HepG2 (cell line): Measurements from ENCODE around the gene CBX6. TPM values are rescaled to one million over a fixed set of nuclear protein-coding genes. Genes with fewer than 3 reads are reported as not detected.

ENCODE experiments used
- CAMTA2 ChIP-seq: sonication (generic); formaldehyde crosslinking; IDR thresholded peaks from 2 replicates; pipeline ENCODE4 v1.4.0; 2020; ENCODE audit warnings: mild to moderate bottlenecking, missing genetic modification reagents, borderline replicate concordance
- ELF3 ChIP-seq: IDR thresholded peaks from 2 replicates; pipeline ENCODE4 v1.6.1; 2016; ENCODE audit warnings: missing genetic modification reagents, missing compliant biosample characterization
- HHEX ChIP-seq: IDR thresholded peaks from 2 replicates; pipeline ENCODE4 v1.6.1; 2016; ENCODE audit warnings: control low read depth
- PHF21A ChIP-seq: sonication (generic); formaldehyde crosslinking; IDR thresholded peaks from 2 replicates; pipeline ENCODE4 v1.5.0; 2020; ENCODE audit warnings: mild to moderate bottlenecking, missing genetic modification reagents
- RXRA ChIP-seq: sonication (generic); formaldehyde crosslinking; IDR thresholded peaks from 2 replicates; pipeline ENCODE4 v1.5.1; 2020; ENCODE audit warnings: missing genetic modification reagents
- RXRB ChIP-seq: IDR thresholded peaks from 2 replicates; pipeline ENCODE4 v1.6.1; 2016; ENCODE audit warnings: borderline replicate concordance, missing genetic modification reagents, missing compliant biosample characterization
- TARDBP ChIP-seq: sonication (generic); formaldehyde crosslinking; IDR thresholded peaks from 2 replicates; pipeline ENCODE4 v1.8.0; 2022; ENCODE audit warnings: mild to moderate bottlenecking, missing genetic modification reagents
- ZNF629 ChIP-seq: sonication (generic); formaldehyde crosslinking; conservative IDR thresholded peaks from 2 replicates; pipeline ENCODE4 v1.5.0; 2020; ENCODE audit warnings: missing genetic modification reagents
- ZNF7 ChIP-seq: IDR thresholded peaks from 2 replicates; pipeline ENCODE4 v1.6.1; 2016; ENCODE audit warnings: missing biosample characterization, missing genetic modification reagents
- ZNF839 ChIP-seq: sonication (generic); formaldehyde crosslinking; IDR thresholded peaks from 2 replicates; pipeline ENCODE4 v1.4.0; 2020; ENCODE audit warnings: missing genetic modification reagents, mild to moderate bottlenecking, borderline replicate concordance
- polyA plus RNA-seq, 8 experiments: library from polyadenylated mRNA; depleted of rRNA in 3 of 8; stranded (reverse) in 7 of 8; unstranded in 1 of 8; fragments of >200 nt; fragmentation: Illumina TruSeq in 4 of 8; extraction: Trizol in 4 of 8; gene quantifications; 2 replicates each; pipeline versions ENCODE4 v1.2.1 to v1.2.3, GENCODE V29; 2011 to 2016; ENCODE audit warnings: low read depth in 4 of 8, missing spikeins in 1 of 8, mixed read lengths in 1 of 8; ENCODE audit not compliant: insufficient read depth in 1 of 8
- total RNA-seq, 5 experiments: library from RNA; depleted of rRNA; stranded (reverse); fragments of >200 nt; fragmentation: Illumina TruSeq; extraction: Trizol; gene quantifications; 2 replicates each; pipeline ENCODE4 v1.2.3, GENCODE V29; 2016; ENCODE audit warnings: low read depth in 1 of 5
- TF ChIP-seq, protein P1 (sequence below): sonication (generic); formaldehyde crosslinking; conservative IDR thresholded peaks from 2 replicates; pipeline ENCODE4 v1.8.0; 2022; ENCODE audit warnings: low read depth, missing genetic modification reagents
- TF ChIP-seq, protein P2 (sequence below): sonication (generic); formaldehyde crosslinking; IDR thresholded peaks from 2 replicates; pipeline ENCODE4 v1.5.1; 2020; ENCODE audit warnings: mild to moderate bottlenecking, missing genetic modification reagents, moderate library complexity
- TF ChIP-seq, protein P3 (sequence below): sonication (generic); IDR thresholded peaks from 2 replicates; pipeline ENCODE4 v1.6.1; 2016; ENCODE audit warnings: low read depth, borderline replicate concordance
- TF ChIP-seq, protein P4 (sequence below): IDR thresholded peaks from 2 replicates; pipeline ENCODE4 v1.6.1; 2016; ENCODE audit warnings: mild to moderate bottlenecking
- TF ChIP-seq, protein P5 (sequence below): sonication (generic); formaldehyde crosslinking; IDR thresholded peaks from 2 replicates; pipeline ENCODE4 v1.4.0; 2020; ENCODE audit warnings: missing genetic modification reagents
- TF ChIP-seq, protein P6 (sequence below): sonication (generic); formaldehyde crosslinking; IDR thresholded peaks from 2 replicates; pipeline ENCODE4 v1.8.0; 2022; ENCODE audit warnings: missing genetic modification reagents, mild to moderate bottlenecking, moderate library complexity, borderline replicate concordance

CBX6 gene
- total and polyA plus RNA-seq, 2 of the 13 experiments (the other 11 are each of a cell fraction or from before 2014, with no cell fraction given) = 1.7 to 6.5 TPM

DNA sequence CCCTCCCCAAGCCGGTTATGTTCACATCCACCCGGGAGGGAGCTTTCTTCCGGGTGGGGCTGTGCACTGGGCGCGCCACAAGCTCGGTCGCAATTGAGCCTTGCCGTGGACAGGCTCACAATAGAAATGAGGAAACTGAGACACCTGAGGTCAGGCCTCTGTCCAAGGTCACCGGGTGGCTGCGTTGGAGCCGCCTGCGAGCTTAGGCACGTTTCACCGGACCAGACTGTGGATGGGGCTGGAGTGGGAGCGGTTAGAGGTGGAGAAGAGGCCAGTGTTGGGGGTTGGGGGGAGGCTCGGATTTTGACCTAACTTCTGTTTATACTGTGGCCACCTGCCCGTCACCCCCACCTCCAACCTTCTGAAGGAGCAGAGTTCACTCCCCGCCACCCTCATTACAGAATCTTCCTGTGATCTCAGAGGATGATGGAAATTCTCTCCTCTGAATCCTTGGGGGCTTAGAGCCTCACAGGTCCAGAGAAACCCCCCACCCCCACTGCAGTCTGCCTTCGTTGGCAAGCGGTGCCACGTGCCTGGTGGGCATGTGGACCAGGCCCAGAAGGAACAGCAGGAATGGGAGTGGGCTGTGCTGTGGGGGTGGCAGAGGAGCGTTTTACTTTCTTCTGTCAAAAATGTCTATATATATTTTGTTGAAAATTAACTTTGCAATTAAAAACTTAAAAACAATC is 27.6 kb downstream of the CBX6 start (continued):
- TF ChIP-seq, protein P1, sequence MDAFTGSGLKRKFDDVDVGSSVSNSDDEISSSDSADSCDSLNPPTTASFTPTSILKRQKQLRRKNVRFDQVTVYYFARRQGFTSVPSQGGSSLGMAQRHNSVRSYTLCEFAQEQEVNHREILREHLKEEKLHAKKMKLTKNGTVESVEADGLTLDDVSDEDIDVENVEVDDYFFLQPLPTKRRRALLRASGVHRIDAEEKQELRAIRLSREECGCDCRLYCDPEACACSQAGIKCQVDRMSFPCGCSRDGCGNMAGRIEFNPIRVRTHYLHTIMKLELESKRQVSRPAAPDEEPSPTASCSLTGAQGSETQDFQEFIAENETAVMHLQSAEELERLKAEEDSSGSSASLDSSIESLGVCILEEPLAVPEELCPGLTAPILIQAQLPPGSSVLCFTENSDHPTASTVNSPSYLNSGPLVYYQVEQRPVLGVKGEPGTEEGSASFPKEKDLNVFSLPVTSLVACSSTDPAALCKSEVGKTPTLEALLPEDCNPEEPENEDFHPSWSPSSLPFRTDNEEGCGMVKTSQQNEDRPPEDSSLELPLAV (CRISPR knock-in tag) = no peak
- TF ChIP-seq PHF21A (CRISPR knock-in tag) (peak; percentile 75), ZNF629 (0 out of 2 replicates have a peak, but pooled peaks have one; percentile 20), ELF3 (CRISPR knock-in tag) (peak; percentile 30; the same call in 1 of the 2 replicates), RXRA (peak; percentile 72), ZNF839 (peak; percentile 34; the same call in 1 of the 2 replicates), ZNF7 (CRISPR knock-in tag) (no peak), CAMTA2 (CRISPR knock-in tag) (0 out of 2 replicates have a peak, but pooled peaks have one; percentile 59), HHEX (no peak), TARDBP (CRISPR knock-in tag) (peak; percentile 51; the same call in 1 of the 2 replicates), RXRB (CRISPR knock-in tag) (0 out of 2 replicates have a peak, but pooled peaks have one; percentile 16)
- TF ChIP-seq, protein P2, sequence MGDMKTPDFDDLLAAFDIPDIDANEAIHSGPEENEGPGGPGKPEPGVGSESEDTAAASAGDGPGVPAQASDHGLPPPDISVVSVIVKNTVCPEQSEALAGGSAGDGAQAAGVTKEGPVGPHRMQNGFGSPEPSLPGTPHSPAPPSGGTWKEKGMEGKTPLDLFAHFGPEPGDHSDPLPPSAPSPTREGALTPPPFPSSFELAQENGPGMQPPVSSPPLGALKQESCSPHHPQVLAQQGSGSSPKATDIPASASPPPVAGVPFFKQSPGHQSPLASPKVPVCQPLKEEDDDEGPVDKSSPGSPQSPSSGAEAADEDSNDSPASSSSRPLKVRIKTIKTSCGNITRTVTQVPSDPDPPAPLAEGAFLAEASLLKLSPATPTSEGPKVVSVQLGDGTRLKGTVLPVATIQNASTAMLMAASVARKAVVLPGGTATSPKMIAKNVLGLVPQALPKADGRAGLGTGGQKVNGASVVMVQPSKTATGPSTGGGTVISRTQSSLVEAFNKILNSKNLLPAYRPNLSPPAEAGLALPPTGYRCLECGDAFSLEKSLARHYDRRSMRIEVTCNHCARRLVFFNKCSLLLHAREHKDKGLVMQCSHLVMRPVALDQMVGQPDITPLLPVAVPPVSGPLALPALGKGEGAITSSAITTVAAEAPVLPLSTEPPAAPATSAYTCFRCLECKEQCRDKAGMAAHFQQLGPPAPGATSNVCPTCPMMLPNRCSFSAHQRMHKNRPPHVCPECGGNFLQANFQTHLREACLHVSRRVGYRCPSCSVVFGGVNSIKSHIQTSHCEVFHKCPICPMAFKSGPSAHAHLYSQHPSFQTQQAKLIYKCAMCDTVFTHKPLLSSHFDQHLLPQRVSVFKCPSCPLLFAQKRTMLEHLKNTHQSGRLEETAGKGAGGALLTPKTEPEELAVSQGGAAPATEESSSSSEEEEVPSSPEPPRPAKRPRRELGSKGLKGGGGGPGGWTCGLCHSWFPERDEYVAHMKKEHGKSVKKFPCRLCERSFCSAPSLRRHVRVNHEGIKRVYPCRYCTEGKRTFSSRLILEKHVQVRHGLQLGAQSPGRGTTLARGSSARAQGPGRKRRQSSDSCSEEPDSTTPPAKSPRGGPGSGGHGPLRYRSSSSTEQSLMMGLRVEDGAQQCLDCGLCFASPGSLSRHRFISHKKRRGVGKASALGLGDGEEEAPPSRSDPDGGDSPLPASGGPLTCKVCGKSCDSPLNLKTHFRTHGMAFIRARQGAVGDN = peak; percentile 56
- TF ChIP-seq, protein P3, sequence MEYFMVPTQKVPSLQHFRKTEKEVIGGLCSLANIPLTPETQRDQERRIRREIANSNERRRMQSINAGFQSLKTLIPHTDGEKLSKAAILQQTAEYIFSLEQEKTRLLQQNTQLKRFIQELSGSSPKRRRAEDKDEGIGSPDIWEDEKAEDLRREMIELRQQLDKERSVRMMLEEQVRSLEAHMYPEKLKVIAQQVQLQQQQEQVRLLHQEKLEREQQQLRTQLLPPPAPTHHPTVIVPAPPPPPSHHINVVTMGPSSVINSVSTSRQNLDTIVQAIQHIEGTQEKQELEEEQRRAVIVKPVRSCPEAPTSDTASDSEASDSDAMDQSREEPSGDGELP = peak; percentile 34; the same call in 1 of the 2 replicates
- TF ChIP-seq, protein P4, sequence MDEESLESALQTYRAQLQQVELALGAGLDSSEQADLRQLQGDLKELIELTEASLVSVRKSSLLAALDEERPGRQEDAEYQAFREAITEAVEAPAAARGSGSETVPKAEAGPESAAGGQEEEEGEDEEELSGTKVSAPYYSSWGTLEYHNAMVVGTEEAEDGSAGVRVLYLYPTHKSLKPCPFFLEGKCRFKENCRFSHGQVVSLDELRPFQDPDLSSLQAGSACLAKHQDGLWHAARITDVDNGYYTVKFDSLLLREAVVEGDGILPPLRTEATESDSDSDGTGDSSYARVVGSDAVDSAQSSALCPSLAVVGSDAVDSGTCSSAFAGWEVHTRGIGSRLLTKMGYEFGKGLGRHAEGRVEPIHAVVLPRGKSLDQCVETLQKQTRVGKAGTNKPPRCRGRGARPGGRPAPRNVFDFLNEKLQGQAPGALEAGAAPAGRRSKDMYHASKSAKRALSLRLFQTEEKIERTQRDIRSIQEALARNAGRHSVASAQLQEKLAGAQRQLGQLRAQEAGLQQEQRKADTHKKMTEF (CRISPR knock-in tag) = 0 out of 2 replicates have a peak, but pooled peaks have one; percentile 22
- TF ChIP-seq, protein P5, sequence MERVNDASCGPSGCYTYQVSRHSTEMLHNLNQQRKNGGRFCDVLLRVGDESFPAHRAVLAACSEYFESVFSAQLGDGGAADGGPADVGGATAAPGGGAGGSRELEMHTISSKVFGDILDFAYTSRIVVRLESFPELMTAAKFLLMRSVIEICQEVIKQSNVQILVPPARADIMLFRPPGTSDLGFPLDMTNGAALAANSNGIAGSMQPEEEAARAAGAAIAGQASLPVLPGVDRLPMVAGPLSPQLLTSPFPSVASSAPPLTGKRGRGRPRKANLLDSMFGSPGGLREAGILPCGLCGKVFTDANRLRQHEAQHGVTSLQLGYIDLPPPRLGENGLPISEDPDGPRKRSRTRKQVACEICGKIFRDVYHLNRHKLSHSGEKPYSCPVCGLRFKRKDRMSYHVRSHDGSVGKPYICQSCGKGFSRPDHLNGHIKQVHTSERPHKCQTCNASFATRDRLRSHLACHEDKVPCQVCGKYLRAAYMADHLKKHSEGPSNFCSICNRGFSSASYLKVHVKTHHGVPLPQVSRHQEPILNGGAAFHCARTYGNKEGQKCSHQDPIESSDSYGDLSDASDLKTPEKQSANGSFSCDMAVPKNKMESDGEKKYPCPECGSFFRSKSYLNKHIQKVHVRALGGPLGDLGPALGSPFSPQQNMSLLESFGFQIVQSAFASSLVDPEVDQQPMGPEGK (CRISPR knock-in tag) = peak; percentile 75; the same call in 1 of the 2 replicates
- TF ChIP-seq, protein P6, sequence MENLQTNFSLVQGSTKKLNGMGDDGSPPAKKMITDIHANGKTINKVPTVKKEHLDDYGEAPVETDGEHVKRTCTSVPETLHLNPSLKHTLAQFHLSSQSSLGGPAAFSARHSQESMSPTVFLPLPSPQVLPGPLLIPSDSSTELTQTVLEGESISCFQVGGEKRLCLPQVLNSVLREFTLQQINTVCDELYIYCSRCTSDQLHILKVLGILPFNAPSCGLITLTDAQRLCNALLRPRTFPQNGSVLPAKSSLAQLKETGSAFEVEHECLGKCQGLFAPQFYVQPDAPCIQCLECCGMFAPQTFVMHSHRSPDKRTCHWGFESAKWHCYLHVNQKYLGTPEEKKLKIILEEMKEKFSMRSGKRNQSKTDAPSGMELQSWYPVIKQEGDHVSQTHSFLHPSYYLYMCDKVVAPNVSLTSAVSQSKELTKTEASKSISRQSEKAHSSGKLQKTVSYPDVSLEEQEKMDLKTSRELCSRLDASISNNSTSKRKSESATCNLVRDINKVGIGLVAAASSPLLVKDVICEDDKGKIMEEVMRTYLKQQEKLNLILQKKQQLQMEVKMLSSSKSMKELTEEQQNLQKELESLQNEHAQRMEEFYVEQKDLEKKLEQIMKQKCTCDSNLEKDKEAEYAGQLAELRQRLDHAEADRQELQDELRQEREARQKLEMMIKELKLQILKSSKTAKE = peak; percentile 74
